ENCODE results near the gene KREMEN2.

The KREMEN2 gene

DNA sequence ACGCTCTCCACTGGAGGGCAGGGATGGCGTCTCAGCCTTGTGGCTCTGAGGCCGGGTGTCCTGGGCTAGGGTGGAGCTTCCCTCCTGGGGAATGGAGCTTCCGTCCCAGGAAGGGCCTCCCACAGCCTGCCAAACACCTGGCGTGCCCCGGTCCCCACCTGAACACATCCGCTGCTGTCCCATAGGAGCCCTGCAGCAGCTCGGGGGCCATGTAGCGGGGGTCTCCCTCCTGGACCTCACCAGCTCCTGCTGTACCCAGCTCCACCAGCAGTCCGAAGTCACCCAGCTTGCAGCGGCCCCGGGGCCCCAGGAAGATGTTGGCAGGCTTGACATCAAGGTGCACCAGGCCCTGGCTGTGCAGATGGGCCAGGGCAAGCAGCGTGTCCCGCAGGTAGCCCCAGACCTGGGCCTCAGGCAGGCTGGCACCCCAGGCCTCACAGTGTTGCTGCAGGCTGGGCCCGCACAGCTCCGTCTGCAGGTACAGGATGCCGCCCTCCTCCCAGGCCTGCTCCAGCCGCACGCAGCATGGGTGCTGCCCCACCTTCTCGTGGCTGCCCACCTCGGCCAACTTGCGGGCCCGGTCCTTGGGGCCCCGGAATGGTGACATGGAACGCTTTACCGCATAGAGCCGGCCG is 11.2 kb downstream of the KREMEN2 start:
- Histone ChIP-seq H3K4me2 (ENCODE audit: low read depth, low read length, poor library complexity, severe bottlenecking) (no peak overlapping the region), H3K9me3 (ENCODE audit: insufficient read depth, low read length) (no peaks in the 10 kb centered on the region), H3K4me3 (ENCODE audit: insufficient read depth, low read length, poor library complexity, severe bottlenecking) (no peak overlapping the region), H3K9me2 (replicated peaks; ENCODE audit: insufficient read depth, low read length) (no peaks in the 10 kb centered on the region), H3K27ac (ENCODE audit: low read depth, low read length) (no peak overlapping the region), H3K27me3 (ENCODE audit: low read length) (no peaks in the 10 kb centered on the region), H3K79me2 (ENCODE audit: insufficient read depth, low read length) (peaks cover 37% of the 10 kb centered on the region), H3K9ac (ENCODE audit: low read length) (no peak overlapping the region), H4K20me1 (ENCODE audit: low read depth, low read length) (peaks cover 4% of the 10 kb centered on the region; the same call in 1 of the 2 replicates), H3F3A (ENCODE audit: insufficient read depth) (peaks cover 40% of the 10 kb centered on the region), H3K36me3 (ENCODE audit: low read length) (no peaks in the 10 kb centered on the region), H2AFZ (ENCODE audit: low read depth, low read length, severe bottlenecking) (no peak overlapping the region)
- TF ChIP-seq, protein P1, sequence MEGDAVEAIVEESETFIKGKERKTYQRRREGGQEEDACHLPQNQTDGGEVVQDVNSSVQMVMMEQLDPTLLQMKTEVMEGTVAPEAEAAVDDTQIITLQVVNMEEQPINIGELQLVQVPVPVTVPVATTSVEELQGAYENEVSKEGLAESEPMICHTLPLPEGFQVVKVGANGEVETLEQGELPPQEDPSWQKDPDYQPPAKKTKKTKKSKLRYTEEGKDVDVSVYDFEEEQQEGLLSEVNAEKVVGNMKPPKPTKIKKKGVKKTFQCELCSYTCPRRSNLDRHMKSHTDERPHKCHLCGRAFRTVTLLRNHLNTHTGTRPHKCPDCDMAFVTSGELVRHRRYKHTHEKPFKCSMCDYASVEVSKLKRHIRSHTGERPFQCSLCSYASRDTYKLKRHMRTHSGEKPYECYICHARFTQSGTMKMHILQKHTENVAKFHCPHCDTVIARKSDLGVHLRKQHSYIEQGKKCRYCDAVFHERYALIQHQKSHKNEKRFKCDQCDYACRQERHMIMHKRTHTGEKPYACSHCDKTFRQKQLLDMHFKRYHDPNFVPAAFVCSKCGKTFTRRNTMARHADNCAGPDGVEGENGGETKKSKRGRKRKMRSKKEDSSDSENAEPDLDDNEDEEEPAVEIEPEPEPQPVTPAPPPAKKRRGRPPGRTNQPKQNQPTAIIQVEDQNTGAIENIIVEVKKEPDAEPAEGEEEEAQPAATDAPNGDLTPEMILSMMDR (IDR thresholded peaks at IDR 0.05; ENCODE audit: insufficient read depth, low read length, poor library complexity, severe bottlenecking): no peak
- no peak for TF ChIP-seq EZH2phosphoT487 (conservative IDR thresholded peaks at IDR 0.05; ENCODE audit: low read length)

- Histone ChIP-seq H3K9me2 (replicated peaks; ENCODE audit: insufficient read depth, low read length) (no peaks in the 10 kb centered on the region), H3K9me3 (ENCODE audit: insufficient read depth, low read length) (no peaks in the 10 kb centered on the region), H4K20me1 (ENCODE audit: low read depth, low read length) (peaks cover 4% of the 10 kb centered on the region; the same call in 1 of the 2 replicates), H3K4me2 (ENCODE audit: low read depth, low read length, poor library complexity, severe bottlenecking) (no peak overlapping the region), H3K27ac (ENCODE audit: low read depth, low read length) (no peak overlapping the region), H3K9ac (ENCODE audit: low read length) (no peak overlapping the region), H3F3A (ENCODE audit: insufficient read depth) (peaks cover 31% of the 10 kb centered on the region), H3K4me3 (ENCODE audit: insufficient read depth, low read length, poor library complexity, severe bottlenecking) (no peak overlapping the region), H3K79me2 (ENCODE audit: insufficient read depth, low read length) (peaks cover 28% of the 10 kb centered on the region), H3K27me3 (ENCODE audit: low read length) (no peaks in the 10 kb centered on the region), H2AFZ (ENCODE audit: low read depth, low read length, severe bottlenecking) (no peak overlapping the region), H3K36me3 (ENCODE audit: low read length) (no peaks in the 10 kb centered on the region)
- TF ChIP-seq, protein P1 (IDR thresholded peaks at IDR 0.05; ENCODE audit: insufficient read depth, low read length, poor library complexity, severe bottlenecking): no peak
- no peak for TF ChIP-seq EZH2phosphoT487 (conservative IDR thresholded peaks at IDR 0.05; ENCODE audit: low read length)
These were observed 12.1 kb downstream of the KREMEN2 start for GRCh38 chr16:2976201-2976600.

GRCh38 chr16:2976673-2977072 is 12.6 kb downstream of the KREMEN2 start:
- no peak overlapping the region for H3K9ac ChIP-seq (ENCODE audit: low read length)
- H3K36me3 ChIP-seq (ENCODE audit: low read length): no peaks in the 10 kb centered on the region
- TF ChIP-seq, protein P1 (IDR thresholded peaks at IDR 0.05; ENCODE audit: insufficient read depth, low read length, poor library complexity, severe bottlenecking): no peak
- no peak for TF ChIP-seq EZH2phosphoT487 (conservative IDR thresholded peaks at IDR 0.05; ENCODE audit: low read length)

More at GRCh38 chr16:2976673-2977072, 12.6 kb downstream of the KREMEN2 start:
- Histone ChIP-seq H3K4me3 (ENCODE audit: insufficient read depth, low read length, poor library complexity, severe bottlenecking) (no peak overlapping the region), H3F3A (ENCODE audit: insufficient read depth) (peaks cover 28% of the 10 kb centered on the region), H4K20me1 (ENCODE audit: low read depth, low read length) (peaks cover 4% of the 10 kb centered on the region; the same call in 1 of the 2 replicates), H3K79me2 (ENCODE audit: insufficient read depth, low read length) (peaks cover 23% of the 10 kb centered on the region), H3K27me3 (ENCODE audit: low read length) (no peaks in the 10 kb centered on the region), H3K4me2 (ENCODE audit: low read depth, low read length, poor library complexity, severe bottlenecking) (no peak overlapping the region), H3K9me2 (replicated peaks; ENCODE audit: insufficient read depth, low read length) (no peaks in the 10 kb centered on the region), H2AFZ (ENCODE audit: low read depth, low read length, severe bottlenecking) (no peak overlapping the region), H3K9me3 (ENCODE audit: insufficient read depth, low read length) (no peaks in the 10 kb centered on the region), H3K27ac (ENCODE audit: low read depth, low read length) (no peak overlapping the region)
